ENCODE results near the gene MUC3A. TPM values are rescaled to one million over a fixed set of nuclear protein-coding genes. Genes with fewer than 3 reads are reported as not detected.

Gene MUC3A
- total and polyA plus RNA-seq, 2 experiments from 2014 or later, result 4.9 to 9.4 TPM

DNA sequence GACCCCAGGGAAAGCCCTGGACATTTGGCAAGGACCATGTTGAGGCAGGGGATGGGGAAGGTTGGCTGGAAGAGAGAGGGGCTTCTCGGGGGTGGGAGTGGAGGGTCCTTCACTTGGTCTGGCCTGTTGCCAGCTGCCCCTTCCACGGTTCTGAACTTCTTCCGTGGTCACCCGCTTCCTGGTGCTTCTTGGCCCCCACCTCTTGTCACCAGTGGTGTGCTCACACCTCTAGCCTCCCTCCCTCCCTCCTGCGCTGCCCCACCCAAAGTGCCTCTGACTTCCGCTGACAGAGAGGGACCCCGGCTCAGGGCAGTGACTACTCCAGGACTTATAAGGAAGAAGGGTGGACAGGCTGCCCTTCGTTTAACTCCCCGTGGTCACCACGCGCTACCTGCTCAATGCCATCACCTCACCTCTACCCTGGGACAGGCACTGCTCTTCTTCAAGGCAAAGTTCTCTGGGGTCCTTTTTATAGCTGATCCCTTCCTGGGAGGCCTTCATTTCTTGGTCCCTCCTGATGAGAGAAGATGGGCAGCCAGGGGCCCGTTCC is 19.8 kb downstream of the MUC3A start, which contains the start of gene MUC12:
Gene MUC12 (plus strand): TSS at position 500 of the 550 bp plus-strand sequence. CDS start 58 bp downstream, outside the sequence.
- no peak for DNase-seq (ENCODE audit: low spot score)
- Histone ChIP-seq H3K4me2 (no peak within 1 kb of the TSS), H3K79me2 (no peaks in the 10 kb centered on the region), H3K27me3 (peaks cover 56% of the 10 kb centered on the region), H3K27ac (no peak within 1 kb of the TSS), H4K20me1 (ENCODE audit: insufficient read depth, poor library complexity, severe bottlenecking) (no peaks in the 10 kb centered on the region), H3K4me1 (ENCODE audit: insufficient read depth) (peaks cover 9% of the 10 kb centered on the region), H3K9me3 (ENCODE audit: low read depth) (no peaks in the 10 kb centered on the region), H3K4me3 (no peak within 1 kb of the TSS), H3K36me3 (replicated peaks; ENCODE audit: insufficient read depth, low read depth) (no peaks in the 10 kb centered on the region), H3K9me2 (replicated peaks; ENCODE audit: insufficient read depth) (no peaks in the 10 kb centered on the region), H2AFZ (no peak within 1 kb of the TSS)
- no peak for TF ChIP-seq EZH2 (IDR thresholded peaks at IDR 0.05; ENCODE audit: borderline replicate concordance)
- no peak for TF ChIP-seq CTCF (IDR thresholded peaks at IDR 0.05; ENCODE audit: poor library complexity)
- no peak for TF ChIP-seq EZH2phosphoT487 (IDR thresholded peaks at IDR 0.05; ENCODE audit: low read depth, severe bottlenecking, unreplicated experiment)
- 74% methylated on average over 9 of the region's 12 CpGs for WGBS (ENCODE audit: low lambda C conversion rate, missing lambda C conversion rate)

GRCh38 chr7:100971111-100972001 is 22.0 kb downstream of the MUC3A start:
- no peak for DNase-seq (ENCODE audit: low spot score)
- Histone ChIP-seq H4K20me1 (ENCODE audit: insufficient read depth, poor library complexity, severe bottlenecking) (no peaks in the 10 kb centered on the region), H3K27ac (no peak overlapping the region), H3K27me3 (peaks cover 34% of the 10 kb centered on the region), H3K4me3 (no peak overlapping the region), H3K9me2 (replicated peaks; ENCODE audit: insufficient read depth) (no peaks in the 10 kb centered on the region), H3K79me2 (no peaks in the 10 kb centered on the region), H3K36me3 (replicated peaks; ENCODE audit: insufficient read depth, low read depth) (no peaks in the 10 kb centered on the region), H3K9me3 (ENCODE audit: low read depth) (no peaks in the 10 kb centered on the region), H3K4me2 (no peak overlapping the region), H3K4me1 (ENCODE audit: insufficient read depth) (no peaks in the 10 kb centered on the region), H2AFZ (no peak overlapping the region)
- TF ChIP-seq EZH2phosphoT487 (IDR thresholded peaks at IDR 0.05; ENCODE audit: low read depth, severe bottlenecking, unreplicated experiment) (no peak), CTCF (IDR thresholded peaks at IDR 0.05; ENCODE audit: poor library complexity) (no peak)
- 58% methylated on average over 14 of the region's 14 CpGs for WGBS (ENCODE audit: low lambda C conversion rate, missing lambda C conversion rate)

DNA sequence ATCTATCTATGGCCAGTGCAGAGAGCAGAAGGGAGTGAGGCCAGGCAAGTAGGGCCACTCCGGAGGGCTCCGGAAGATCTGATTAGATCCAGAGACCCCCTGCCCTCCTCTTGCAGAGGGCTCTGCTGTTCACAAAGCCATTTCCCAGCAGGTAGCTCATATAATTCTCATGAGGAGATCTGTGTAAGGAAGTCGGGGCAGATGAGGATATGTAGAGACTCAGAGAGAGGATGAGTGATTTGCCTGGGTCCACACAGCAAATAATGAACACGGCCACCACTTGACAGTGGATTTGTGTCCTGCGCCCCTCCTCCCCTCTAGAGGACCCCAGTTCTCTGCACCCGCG is 22.6 kb downstream of the MUC3A start:
- Histone ChIP-seq H3K4me2 (no peak overlapping the region), H3K36me3 (replicated peaks; ENCODE audit: insufficient read depth, low read depth) (no peaks in the 10 kb centered on the region), H3K4me3 (no peak overlapping the region), H3K9me2 (replicated peaks; ENCODE audit: insufficient read depth) (no peaks in the 10 kb centered on the region), H3K4me1 (ENCODE audit: insufficient read depth) (no peaks in the 10 kb centered on the region), H3K9me3 (ENCODE audit: low read depth) (no peaks in the 10 kb centered on the region), H3K27me3 (peaks cover 28% of the 10 kb centered on the region), H3K79me2 (no peaks in the 10 kb centered on the region), H4K20me1 (ENCODE audit: insufficient read depth, poor library complexity, severe bottlenecking) (no peaks in the 10 kb centered on the region), H2AFZ (no peak overlapping the region), H3K27ac (no peak overlapping the region)
- TF ChIP-seq CTCF (IDR thresholded peaks at IDR 0.05; ENCODE audit: poor library complexity) (no peak), EZH2 (IDR thresholded peaks at IDR 0.05; ENCODE audit: borderline replicate concordance) (no peak), EZH2phosphoT487 (IDR thresholded peaks at IDR 0.05; ENCODE audit: low read depth, severe bottlenecking, unreplicated experiment) (no peak)
- WGBS (ENCODE audit: low lambda C conversion rate, missing lambda C conversion rate), result 69% methylated on average over 7 of the region's 7 CpGs
- no peak for DNase-seq (ENCODE audit: low spot score)
